T-helper 17 cell (primary cell): ENCODE data around the gene PRKCE. TPM values are rescaled to one million over a fixed set of nuclear protein-coding genes. Genes with fewer than 3 reads are reported as not detected.
"Not testable (repeated sequence)": the region's sequence is repeated elsewhere in the genome, so short reads cannot be mapped to it uniquely, and the experiment has no call there.

ENCODE experiments used
- ATAC-seq: fragments of 150-1000 bp; cut with Tn5 transposase; 2 replicates; pipeline ENCODE4 v1.10.0; 2021; ENCODE audit warnings: mild to moderate bottlenecking, moderate library complexity
- DNase-seq, 3 donors: peaks; one replicate each; pipeline versions ENCODE4 v3.0.0 to v3.0.0-alpha.2; 2020 to 2021
- H3K9me3 ChIP-seq: one replicate; pipeline ENCODE4 v1.7.0; 2013; ENCODE audit warnings: low read length, mild to moderate bottlenecking; ENCODE audit not compliant: control insufficient read depth, poor library complexity, severe bottlenecking
- H3K27ac Mint-ChIP-seq: one replicate; pipeline ENCODE4 v1.8.0; 2022; ENCODE audit warnings: mild to moderate bottlenecking, moderate library complexity, mixed read lengths
- H3K27me3 Mint-ChIP-seq: one replicate; pipeline ENCODE4 v1.8.0; 2022; ENCODE audit warnings: mixed read lengths
- H3K36me3 Mint-ChIP-seq: one replicate; pipeline ENCODE4 v1.8.0; 2022; ENCODE audit warnings: low read depth, mixed read lengths
- H3K4me1 Mint-ChIP-seq: one replicate; pipeline ENCODE4 v1.8.0; 2022; ENCODE audit warnings: mild to moderate bottlenecking, mixed read lengths
- H3K4me3 Mint-ChIP-seq: one replicate; pipeline ENCODE4 v1.8.0; 2022; ENCODE audit warnings: mild to moderate bottlenecking, moderate library complexity, mixed read lengths
- total RNA-seq, 4 donors: library from RNA in 2 of 4; stranded (reverse) in 2 of 4; gene quantifications; one replicate each; pipeline ENCODE4 v1.2.3 and lab custom pipeline; 2022 to 2026

Gene PRKCE
- total RNA-seq, 2 donors from 2014 or later = 17.6 to 23.7 TPM

DNA sequence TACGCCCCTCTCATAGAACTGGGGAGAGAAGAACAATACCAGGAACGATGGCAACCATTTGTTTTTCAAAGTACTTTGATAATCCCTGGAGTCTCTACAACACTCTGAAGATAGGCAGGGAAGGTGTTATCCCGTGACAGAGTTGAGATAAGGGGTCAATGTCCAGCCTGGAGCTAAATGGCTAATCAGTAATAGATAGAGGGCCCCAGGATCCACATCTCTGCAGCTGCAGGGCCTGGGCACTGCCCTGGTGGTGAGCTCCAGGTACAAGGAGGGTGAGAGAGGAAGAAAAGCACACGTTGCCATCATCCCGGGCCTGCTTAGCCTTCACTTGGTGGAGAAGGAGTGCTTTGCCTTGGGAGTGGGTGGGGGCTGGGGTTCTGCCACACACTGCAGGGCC, 260.6 kb downstream of the PRKCE start:
- no peaks in the 10 kb centered on the region for H3K36me3 Mint-ChIP-seq

DNA sequence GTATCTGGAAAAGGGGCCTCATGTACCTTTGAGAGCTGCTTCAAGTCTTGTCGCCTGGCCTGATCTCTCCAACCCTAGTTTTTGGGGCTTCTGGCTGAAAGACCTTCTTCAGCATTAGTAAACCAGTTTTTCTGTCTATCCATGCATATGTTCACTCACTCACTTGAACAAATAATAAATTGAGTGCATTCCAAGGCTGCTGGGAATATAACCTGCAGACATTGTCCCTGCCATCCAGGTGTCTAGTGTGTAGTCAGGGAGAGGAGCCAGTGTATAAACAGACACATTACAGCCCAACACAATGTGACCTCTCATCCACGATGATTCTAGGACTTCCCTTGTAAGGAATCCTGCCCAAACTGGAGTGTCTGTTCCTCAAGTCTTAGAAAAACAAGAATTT, 262.1 kb downstream of the PRKCE start:
- ATAC-seq = no peak
- no peak for DNase-seq
- H3K4me1 Mint-ChIP-seq = peaks cover 4% of the 10 kb centered on the region
- no peaks in the 10 kb centered on the region for H3K27me3 Mint-ChIP-seq
- no peaks in the 10 kb centered on the region for H3K36me3 Mint-ChIP-seq
- no peak overlapping the region for H3K27ac Mint-ChIP-seq
- no peaks in the 10 kb centered on the region for H3K9me3 ChIP-seq
- H3K4me3 Mint-ChIP-seq = no peak overlapping the region

More for the DNA sequence above, 260.6 kb downstream of the PRKCE start:
- H3K27me3 Mint-ChIP-seq = no peaks in the 10 kb centered on the region
- no peak overlapping the region for H3K4me3 Mint-ChIP-seq
- no peak for ATAC-seq
- no peak for DNase-seq
- H3K9me3 ChIP-seq = no peaks in the 10 kb centered on the region
- no peak overlapping the region for H3K27ac Mint-ChIP-seq
- H3K4me1 Mint-ChIP-seq = peaks cover 2% of the 10 kb centered on the region

DNA sequence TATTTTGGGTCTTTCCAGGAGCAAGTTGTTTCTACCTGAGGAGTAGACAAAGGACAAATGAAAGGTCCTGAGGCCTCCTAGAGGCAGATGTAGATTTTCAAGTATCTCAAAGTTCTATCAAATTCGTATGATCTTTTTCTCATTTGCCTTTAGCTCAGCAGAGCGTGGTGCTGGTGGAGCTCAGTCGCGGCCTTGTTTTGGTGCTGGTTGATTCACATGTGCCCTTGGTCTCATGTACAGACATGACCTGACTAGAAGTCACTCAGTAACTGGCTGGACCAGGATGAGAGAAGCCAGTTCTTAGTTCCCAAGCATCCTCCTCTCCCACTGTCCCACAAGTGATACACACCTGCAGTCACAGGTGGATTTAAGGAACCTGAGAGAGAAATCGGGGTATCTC, 264.0 kb downstream of the PRKCE start:
- no peak overlapping the region for H3K4me3 Mint-ChIP-seq
- H3K9me3 ChIP-seq = no peaks in the 10 kb centered on the region
- no peaks in the 10 kb centered on the region for H3K36me3 Mint-ChIP-seq
- H3K27me3 Mint-ChIP-seq = no peaks in the 10 kb centered on the region
- peaks cover 4% of the 10 kb centered on the region for H3K4me1 Mint-ChIP-seq
- H3K27ac Mint-ChIP-seq = no peak overlapping the region
- DNase-seq (no peak), ATAC-seq (no peak)

DNA sequence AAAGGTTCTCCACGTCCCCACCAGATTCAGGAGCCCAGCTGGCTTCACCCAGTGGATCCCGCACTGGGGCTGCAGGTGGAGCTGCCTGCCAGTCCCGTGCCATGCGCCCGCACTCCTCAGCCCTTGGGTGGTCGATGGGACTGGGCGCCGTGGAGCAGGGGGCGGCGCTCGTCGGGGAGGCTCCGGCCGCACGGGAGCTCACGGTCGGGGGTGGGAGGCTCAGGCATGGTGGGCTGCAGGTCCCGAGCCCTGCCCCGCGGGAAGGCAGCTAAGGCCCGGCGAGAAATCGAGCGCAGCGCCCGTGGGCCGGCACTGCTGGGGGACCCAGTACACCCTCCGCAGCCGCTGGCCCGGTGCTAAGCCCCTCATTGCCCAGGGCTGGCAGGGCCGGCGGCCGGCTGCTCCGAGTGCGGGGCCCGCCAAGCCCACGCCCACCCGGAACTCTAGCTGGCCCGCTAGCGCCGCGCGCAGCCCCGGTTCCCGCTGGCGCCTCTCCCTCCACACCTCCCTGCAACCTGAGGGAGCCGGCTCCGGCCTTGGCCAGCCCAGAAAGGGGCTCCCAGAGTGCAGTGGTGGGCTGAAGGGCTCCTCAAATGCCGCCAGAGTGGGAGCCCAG, 266.2 kb downstream of the PRKCE start:
- not testable (repeated sequence) for H3K9me3 ChIP-seq, DNase-seq, H3K4me3 Mint-ChIP-seq, H3K4me1 Mint-ChIP-seq, H3K27ac Mint-ChIP-seq, H3K36me3 Mint-ChIP-seq, ATAC-seq, H3K27me3 Mint-ChIP-seq

DNA sequence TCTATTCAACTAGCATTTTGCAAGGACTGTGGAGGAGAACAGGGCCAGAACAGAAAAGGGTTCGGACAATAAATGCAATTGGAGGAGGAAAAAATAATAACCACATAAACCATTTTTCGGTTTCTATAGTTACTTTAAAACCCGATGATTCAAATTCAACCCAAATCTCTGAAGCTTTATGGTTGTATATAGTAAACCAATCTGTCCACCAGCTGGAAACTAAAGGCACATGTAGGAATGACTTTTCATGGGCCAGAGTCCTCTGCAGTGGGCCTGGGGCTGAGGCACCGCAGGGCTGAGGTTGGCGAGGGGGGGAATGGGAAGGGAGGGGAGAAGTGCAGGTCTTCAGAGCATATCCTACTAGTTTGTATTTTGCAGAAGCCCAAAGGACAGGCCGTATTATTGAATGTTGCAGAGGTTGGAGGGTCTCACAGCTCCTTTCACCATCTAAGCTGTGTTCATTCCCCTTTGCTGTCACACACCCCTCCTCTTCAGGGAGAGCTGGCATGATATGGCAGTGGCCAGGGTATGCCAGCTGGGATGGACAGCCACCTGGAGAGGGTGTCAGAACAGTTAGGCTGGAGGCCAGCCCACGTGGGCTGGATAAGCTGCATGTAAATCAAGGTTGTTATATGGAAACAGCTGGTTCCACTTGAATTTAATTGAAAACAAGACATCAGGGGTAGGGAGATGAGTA, 267.1 kb downstream of the PRKCE start:
- Mint-ChIP-seq H3K27me3 (no peaks in the 10 kb centered on the region), H3K36me3 (no peaks in the 10 kb centered on the region), H3K4me3 (no peak overlapping the region), H3K4me1 (peaks cover 4% of the 10 kb centered on the region), H3K27ac (no peak overlapping the region)
- H3K9me3 ChIP-seq = no peaks in the 10 kb centered on the region
- no peak for DNase-seq
- ATAC-seq = no peak

DNA sequence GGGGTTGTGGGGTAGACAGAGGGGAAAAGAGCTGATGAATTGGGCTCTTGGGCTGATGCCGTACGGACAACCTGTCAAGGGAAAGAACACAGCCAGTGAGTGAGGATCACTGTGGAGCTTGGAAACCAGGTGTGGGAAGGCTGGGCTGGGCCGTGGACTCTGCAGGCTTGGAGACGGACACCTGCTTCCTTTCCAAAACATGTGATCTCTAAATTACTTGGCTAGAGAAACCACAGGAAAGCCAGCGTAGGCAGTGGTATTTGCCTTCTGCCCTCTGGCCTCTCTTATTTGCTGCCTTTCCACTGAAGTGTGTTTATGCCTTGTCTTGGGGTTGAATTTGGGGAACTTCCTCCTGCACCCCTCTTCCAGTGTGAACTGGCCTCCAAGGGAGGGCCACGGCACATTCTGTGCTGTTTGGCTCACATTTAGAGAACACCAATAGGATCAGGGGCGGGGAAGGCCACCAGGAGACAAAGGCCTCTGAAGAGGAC, 267.7 kb downstream of the PRKCE start:
- ATAC-seq (no peak), DNase-seq (no peak)
- no peak overlapping the region for H3K4me3 Mint-ChIP-seq
- H3K4me1 Mint-ChIP-seq = peaks cover 6% of the 10 kb centered on the region
- no peak overlapping the region for H3K27ac Mint-ChIP-seq
- no peaks in the 10 kb centered on the region for H3K36me3 Mint-ChIP-seq
- H3K9me3 ChIP-seq = no peaks in the 10 kb centered on the region
- no peaks in the 10 kb centered on the region for H3K27me3 Mint-ChIP-seq

DNA sequence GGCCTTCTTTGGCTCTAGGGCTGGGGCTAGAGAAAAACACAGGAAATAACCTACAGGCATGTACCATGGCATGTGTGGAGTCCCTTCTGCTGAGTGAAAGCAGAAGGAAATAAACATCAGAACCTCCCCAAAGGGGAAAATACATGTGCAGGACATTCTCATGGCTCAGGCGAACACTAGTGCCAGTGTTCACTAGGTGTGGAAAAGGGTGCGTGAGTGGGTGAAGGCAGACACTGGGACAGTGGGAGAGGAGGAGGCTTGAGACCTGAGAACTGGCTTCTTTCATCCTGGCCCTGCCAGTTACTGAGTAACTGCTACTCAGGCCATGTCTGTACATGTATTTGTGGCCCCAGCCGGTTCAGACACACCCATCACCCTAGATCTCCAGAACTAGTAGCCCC, 268.2 kb downstream of the PRKCE start:
- H3K4me3 Mint-ChIP-seq = no peak overlapping the region
- ATAC-seq (no peak), DNase-seq (no peak)
- no peaks in the 10 kb centered on the region for H3K36me3 Mint-ChIP-seq
- peaks cover 6% of the 10 kb centered on the region for H3K4me1 Mint-ChIP-seq
- no peak overlapping the region for H3K27ac Mint-ChIP-seq
- no peaks in the 10 kb centered on the region for H3K9me3 ChIP-seq
- no peaks in the 10 kb centered on the region for H3K27me3 Mint-ChIP-seq

DNA sequence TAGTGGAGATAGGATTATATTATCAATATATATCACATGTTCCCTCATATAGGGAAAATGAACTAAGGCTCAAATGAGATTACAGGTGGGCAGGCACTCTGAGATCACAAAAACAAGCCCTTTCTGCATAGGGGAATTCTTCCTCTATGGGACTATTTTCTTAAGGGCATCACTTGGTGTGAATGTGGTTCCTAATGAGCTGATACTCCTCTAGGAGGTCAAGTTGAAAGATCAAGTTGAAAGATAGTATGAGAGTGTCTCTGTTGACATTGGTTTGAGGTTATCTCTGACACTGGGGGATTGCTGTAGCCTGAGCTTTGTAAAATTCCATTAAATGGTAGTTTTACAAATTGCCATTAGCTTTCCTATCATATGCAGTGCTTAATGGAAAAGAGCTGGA, 270.4 kb downstream of the PRKCE start:
- ATAC-seq (no peak), DNase-seq (no peak)
- H3K9me3 ChIP-seq = no peaks in the 10 kb centered on the region
- no peak overlapping the region for H3K27ac Mint-ChIP-seq
- no peaks in the 10 kb centered on the region for H3K27me3 Mint-ChIP-seq
- peaks cover 6% of the 10 kb centered on the region for H3K4me1 Mint-ChIP-seq
- no peak overlapping the region for H3K4me3 Mint-ChIP-seq
- H3K36me3 Mint-ChIP-seq = no peaks in the 10 kb centered on the region

DNA sequence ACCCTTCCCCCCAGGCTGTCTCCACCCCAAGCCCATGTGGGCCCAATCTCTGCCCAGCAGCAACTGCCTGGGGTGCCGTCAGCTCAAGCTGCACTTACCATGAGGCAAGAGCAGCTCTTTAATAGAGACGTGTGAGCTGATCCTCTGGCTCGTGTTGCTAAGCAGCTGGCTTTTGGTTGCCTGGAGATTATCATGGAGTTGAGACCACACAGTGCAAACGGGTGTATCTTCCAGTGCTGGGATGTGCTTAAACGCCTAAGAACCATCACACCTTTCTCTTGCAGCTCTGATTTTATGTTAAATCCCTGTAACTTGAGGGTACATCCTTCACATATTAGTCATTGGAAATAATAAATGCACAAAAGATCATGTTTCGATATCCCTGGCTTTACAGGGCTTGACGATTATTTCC, 271.1 kb downstream of the PRKCE start:
- peaks cover 6% of the 10 kb centered on the region for H3K4me1 Mint-ChIP-seq
- H3K36me3 Mint-ChIP-seq = no peaks in the 10 kb centered on the region
- H3K9me3 ChIP-seq = no peaks in the 10 kb centered on the region
- H3K4me3 Mint-ChIP-seq = no peak overlapping the region
- no peaks in the 10 kb centered on the region for H3K27me3 Mint-ChIP-seq
- no peak overlapping the region for H3K27ac Mint-ChIP-seq
- DNase-seq = no peak
- ATAC-seq = no peak

DNA sequence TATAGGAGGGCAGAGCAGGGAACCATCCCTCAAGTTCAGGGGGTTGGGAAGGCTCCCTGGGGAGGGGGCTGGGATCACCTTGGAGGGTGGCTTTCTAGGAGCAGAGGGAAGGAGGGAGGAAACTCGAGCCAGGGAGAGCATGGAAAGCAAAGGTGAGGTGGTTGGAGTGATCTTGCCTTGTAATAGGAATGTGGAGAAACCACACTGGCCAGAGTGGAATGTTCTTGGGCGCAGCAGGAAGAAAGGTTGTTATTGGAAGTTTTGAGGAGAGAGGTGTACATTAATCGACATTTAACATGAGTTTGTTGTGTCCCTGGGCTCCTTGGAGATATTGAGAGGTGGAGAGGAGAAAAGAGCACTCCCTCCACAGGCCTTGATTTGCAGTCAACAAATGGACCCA, 272.2 kb downstream of the PRKCE start:
- Mint-ChIP-seq H3K4me1 (peaks cover 4% of the 10 kb centered on the region), H3K27ac (no peak overlapping the region), H3K4me3 (no peak overlapping the region), H3K36me3 (no peaks in the 10 kb centered on the region), H3K27me3 (no peaks in the 10 kb centered on the region)
- ATAC-seq (no peak), DNase-seq (no peak)
- no peaks in the 10 kb centered on the region for H3K9me3 ChIP-seq

DNA sequence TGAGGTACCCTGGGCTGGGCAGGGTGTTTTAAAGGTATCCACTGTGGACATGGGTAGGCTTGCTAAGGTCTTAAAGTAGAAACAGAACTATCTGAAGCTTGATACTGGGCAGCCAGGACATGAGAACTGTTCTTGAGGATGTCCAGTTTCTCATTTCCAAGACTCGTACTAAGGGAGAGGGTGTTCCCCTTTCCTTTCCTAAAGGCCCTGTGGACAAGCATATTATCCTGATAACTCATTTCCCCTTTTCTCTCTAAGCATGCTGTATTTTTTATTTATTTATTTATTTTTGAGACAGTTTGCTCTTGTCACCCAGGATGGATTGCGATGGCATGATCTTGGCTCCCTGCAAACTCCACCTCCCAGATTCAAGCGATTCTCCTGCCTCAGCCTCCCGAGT, 273.6 kb downstream of the PRKCE start:
- Mint-ChIP-seq H3K4me3 (no peak overlapping the region), H3K4me1 (peaks cover 4% of the 10 kb centered on the region), H3K36me3 (no peaks in the 10 kb centered on the region), H3K27me3 (no peaks in the 10 kb centered on the region), H3K27ac (no peak overlapping the region)
- ATAC-seq (no peak), DNase-seq (no peak)
- no peaks in the 10 kb centered on the region for H3K9me3 ChIP-seq

DNA sequence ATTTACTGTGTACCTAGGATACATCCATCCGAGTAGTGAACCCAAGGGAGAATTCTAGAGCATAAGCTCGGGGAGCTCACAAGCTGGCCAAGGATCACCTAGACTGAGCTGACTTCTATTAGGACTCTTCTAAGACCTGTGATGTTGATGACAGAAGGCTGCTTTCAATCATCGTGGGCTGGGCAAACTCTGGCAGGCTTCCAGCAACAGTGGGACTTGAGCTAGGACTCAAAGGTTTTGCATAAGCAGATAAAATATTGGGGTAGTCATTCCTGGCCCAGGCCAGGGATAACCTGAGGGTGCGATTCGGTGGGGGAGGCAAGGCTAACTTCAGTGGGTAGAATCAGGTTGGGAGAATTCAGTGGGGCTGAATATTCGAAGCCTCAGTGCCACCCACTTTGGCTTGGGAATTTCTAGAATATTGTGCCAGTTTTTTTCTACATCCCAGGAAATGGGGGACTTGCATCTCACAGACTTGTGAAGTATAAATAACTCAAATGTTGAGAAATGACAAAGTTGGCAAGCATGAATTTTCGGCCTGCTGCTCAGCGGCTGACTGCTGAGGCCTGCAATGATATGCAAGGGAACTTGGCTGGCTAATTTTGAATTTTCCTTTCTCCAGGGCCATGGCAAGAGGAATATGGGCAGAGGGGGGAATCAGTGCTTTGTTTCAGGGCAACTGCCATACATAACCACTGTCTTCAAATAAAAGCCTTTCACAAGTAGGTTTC, 274.3 kb downstream of the PRKCE start:
- ATAC-seq (no peak), DNase-seq (no peak)
- no peaks in the 10 kb centered on the region for H3K9me3 ChIP-seq
- H3K4me1 Mint-ChIP-seq = peaks cover 4% of the 10 kb centered on the region
- no peak overlapping the region for H3K4me3 Mint-ChIP-seq
- H3K27me3 Mint-ChIP-seq = no peaks in the 10 kb centered on the region
- no peaks in the 10 kb centered on the region for H3K36me3 Mint-ChIP-seq
- no peak overlapping the region for H3K27ac Mint-ChIP-seq

DNA sequence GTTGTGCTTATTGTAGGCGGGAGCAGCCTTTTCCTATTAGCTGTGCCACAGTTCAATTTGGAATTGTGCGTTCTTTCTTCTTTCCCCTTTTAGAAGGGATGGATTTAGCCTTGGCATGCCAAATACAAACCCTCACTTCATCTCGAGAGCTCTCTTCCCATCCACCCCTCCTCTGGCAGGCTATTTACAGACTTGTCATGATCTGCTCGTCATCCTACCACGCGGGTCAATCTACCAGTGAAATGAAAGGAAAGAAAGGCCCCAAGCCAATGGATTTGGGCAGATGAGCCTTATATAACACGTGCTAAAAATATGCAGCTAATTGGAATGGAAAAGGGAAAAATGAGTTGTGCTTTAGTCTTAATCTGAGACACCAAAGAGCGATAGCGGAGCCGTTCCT, 277.5 kb downstream of the PRKCE start:
- DNase-seq = no peak
- H3K9me3 ChIP-seq = no peaks in the 10 kb centered on the region
- H3K36me3 Mint-ChIP-seq = no peaks in the 10 kb centered on the region
- H3K4me1 Mint-ChIP-seq = no peaks in the 10 kb centered on the region
- no peak for ATAC-seq
- no peak overlapping the region for H3K27ac Mint-ChIP-seq
- no peak overlapping the region for H3K4me3 Mint-ChIP-seq
- H3K27me3 Mint-ChIP-seq = no peaks in the 10 kb centered on the region
